HTERT RPE-1 (cell line): ENCODE measurements around the gene ATP11C.
"Not testable (repeated sequence)": the region's sequence is repeated elsewhere in the genome, so short reads cannot be mapped to it uniquely, and the experiment has no call there.

ENCODE experiments used
- in situ Hi-C: fragments of 300-500 bp; cut with MboI; formaldehyde crosslinking; loops from 4 replicates; pipeline ENCODE4 v1.14.3; 2020; ENCODE audit warnings: low sequenced_read_pairs

The ATP11C gene

DNA sequence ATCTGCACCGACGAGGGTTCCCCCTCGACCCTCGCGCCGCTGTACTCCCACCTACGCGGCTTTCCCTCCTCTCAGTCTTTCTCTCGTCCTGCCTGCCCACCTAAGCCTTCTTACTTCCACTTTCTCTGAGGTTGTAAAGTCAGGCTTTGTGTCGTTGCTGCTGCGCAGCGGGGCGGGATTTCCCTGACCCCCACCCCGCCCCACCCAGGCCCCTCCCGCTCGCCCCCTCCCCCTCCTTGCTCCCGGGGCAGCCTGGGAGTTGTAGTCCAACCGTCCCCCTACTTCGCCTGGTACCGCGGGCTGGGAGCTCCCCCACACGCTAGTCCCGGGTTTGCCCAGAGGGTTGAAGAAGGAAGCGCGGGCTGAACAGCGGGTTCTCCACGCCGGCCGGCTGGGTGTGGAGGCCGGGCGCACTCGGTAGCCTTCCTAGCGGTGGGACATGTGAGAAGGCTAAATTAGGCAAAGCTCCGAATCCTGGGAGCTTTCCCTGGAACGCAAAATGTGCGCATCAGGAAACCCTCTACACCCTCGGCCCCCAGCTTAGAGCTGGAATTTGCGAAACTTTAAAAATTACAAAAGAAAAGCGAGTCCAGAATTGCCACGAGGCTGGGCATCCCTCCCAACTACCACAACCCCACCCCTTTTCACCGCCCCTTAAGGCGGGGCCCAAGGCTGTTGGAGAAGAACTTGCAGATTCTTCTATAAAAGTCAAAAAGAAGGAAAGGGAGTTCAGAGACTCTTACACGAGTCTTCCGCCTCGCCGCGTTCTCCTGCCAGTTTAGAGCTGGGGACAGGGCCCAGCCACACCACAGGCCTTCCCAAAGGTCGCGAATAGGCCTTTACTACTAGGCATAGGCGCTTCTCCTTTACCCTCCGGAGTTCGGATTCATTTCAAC lies at the start of gene ATP11C:
Gene ATP11C (minus strand): TSS at position 153 of the 896 bp plus-strand sequence. CDS start 1,011 bp downstream, outside the sequence.
- in situ Hi-C loops = no loop called here

DNA sequence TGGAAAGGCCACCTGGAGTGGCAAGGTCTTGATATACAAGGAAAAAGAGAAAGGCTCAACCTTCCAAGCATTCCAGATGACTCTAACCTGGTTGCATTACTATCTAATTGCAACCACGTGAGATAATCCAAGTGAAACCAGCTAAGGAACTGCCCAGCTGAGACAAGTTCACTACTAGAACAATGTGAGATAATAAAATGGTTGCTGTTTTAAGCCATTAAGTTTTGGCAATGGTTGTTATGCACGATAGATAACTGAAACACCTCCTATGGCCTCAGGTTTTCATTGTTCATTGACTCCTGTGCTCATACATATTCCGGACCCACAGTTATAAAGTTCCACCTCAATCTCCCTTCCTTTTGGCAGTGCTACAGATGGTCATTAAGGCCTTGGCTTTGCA lies 41.6 kb upstream of the ATP11C start:
- in situ Hi-C loops = no loop called here

DNA sequence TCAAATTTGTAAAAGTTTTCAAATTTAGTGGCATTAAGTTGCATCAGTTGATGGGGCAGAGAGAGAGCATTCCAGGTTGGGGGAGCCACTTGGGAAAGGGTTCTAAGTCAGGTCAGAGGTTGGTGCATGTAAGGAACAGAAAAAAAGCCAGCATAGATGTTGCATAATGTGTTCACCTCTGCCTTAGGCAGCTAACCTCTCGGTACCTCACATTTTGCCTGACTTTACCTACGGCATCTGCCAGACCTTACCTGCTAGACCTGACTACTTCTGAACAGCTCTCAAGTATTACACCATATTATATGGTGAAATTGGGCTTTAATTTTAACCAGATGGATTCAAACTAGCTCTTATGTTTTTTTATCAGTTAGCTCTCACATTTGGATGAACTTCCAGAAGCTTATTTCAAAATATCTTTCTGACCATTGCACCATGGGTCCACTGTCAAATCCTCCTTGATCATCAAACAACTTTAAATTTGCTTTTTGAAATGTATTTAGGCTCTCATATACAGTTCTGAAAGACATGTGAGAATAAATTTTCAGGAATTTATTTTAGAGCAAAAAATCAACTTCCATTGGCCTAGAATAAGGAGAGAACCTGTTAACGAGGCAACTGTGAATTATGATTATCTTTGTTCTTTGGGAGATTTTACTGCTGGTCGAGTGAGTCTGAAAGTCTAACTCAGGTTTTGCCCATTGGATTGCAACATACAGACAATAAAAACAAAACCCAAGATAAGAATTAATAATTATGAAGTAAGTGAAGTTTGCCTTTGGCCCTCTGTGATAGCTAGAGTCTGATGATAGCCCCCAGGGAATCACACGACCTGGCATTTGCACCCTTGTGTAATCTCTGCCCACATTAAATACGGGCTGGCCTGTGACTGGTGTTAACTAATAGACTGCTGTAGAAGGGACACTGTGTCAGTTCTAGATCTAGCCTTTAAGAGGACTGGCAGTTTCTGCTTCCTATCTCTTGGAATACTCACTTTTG lies 40.1 kb upstream of the ATP11C start:
- in situ Hi-C loops = no loop called here

DNA sequence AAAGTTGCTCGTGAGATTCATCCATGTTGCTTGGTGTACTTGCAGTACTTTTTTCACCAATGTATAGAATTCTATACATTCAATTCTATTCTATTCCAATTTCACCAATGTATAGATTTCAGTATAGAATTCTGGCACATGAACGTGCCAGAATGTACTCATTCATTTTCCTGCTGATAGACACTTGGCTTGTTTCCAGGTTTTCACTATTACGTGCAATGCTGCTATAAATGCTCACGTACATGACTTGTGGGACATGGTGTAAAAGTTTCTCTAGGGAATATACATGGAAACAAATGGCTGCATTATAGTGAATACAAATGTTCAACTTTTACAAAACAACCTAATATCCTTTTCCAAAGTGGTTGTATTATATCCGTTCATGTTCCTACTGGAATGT lies 39.3 kb upstream of the ATP11C start:
- in situ Hi-C loops = no loop called here

DNA sequence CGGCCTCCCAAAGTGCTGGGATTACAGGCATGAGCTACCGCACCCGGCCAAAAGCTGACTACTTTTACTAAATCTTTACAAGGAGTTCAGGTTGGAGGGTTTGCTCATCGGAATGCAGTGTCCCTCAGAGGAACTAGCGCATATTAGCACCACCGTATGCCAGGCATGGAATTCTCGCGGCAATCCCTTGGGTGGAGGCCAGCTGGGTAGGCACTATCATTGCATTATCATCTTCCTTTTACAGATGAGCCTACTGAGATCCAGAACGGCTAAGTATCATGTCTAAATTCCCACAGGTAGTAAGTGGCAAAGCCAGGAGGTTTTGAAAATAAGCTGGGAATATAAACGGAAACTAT lies 38.5 kb upstream of the ATP11C start:
- in situ Hi-C loops = no loop called here

DNA sequence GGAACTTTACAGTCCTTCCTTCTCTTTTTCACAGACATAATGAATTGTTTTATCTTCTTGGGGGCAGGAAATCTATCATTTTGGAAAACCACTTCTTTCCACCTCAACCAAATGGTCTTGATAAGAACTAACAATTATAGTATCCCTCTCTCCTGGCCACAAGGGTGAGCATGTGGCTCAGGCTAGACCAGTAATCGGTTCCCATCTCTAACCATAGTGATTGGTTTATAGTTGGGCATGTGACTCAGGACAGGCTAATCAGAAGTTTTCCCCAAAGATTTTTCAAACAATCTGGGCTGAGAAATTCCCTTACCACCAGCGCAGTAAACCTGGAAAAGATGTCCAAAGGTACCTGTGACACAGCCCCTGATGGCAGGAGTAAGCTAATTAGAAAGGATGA lies 36.4 kb upstream of the ATP11C start:
- in situ Hi-C loops = no loop called here

DNA sequence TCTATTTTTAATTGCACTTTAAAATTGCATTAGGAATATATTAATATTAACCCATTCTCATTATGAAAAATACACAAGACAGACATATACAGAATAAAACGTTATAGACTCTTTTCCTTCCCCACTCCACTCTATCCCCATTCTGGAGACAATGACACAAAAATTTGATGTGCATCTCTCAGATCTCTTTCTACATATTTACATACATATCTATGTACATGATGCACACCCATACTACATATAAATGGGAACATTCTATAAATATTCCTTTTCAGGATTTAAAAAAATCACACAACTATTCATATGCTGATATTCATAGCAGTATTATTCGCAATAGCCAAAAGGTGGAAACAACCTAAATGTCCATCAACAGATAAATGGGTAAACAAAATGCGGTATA lies 34.9 kb upstream of the ATP11C start:
- in situ Hi-C loops = no loop called here

DNA sequence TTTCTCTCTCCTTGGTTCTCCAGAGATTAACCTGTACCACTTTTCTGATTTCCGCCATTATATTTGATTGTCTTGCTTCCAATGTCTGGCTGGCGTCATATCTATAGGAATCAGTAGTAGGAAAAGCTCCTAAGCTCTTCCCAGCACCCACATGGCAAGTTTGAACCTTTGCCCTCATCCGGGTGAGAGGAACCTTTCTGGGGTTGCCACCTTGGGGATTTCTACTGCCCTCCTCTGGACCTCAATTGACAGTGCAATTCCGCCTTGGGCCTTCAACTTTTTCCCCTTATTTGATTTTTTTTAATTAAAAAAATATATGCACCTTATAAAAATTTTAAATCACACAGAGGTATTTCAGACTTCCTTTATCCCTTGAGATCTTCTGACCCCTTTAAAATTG lies 34.4 kb upstream of the ATP11C start:
- in situ Hi-C loops = no loop called here

DNA sequence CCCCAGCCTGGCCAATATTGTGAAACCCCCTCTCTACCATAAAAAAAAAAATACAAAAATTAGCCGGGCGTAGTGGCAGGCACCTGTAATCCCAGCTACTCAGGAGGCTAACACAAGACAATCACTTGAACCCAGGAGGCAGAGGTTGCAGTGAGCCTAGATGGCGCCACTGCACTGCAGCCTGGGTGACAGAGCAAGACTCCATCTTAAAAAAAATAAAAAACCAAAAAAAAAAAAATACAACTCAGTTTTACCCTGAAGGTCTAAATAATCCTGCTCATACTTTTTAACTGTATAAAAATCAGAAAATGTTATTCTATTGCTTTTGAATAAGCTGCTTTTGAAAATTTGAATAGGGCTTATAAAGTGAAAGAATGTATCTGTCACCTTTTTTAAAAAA lies 33.3 kb upstream of the ATP11C start:
- in situ Hi-C loops = not testable (repeated sequence)

DNA sequence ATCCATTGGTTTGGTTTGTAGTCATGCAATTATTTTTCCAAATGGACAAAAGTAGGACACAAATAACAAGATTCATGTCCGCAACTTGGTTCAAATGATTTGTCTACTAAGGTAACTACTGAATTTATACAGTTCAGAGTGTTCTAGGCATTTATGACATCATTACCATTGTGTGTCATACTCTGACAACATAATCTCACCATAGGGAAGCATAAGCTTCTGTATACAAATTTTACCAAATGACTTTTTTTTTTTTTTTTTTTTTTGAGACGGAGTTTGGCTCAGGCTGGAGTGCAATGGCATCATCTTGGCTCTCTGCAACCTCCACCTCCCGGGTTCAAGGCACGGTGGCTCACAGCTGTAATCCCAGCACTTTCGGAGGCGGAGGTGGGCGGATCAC lies 32.6 kb upstream of the ATP11C start, which contains the start of gene CXorf66:
Gene CXorf66 (minus strand): TSS at position 101 of the 400 bp plus-strand sequence. CDS start 25 bp downstream, at position 76.
- in situ Hi-C loops = no loop called here

DNA sequence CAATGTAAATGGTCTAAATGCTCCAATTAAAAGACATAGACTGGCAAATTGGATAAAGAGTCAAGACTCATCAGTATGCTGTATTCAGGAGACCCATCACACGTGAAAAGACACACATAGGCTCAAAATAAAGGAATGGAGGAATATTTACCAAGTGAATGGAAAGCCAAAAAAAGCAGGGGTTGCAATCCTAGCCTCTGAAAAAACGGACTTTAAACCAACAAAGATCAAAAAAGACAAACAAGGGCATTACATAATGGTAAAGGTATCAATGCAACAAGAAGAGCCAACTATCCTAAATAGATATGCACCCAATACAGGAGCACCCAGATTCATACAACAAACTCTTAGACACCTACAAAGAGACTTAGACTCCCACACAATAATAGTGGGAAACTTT lies 28.2 kb upstream of the ATP11C start:
- in situ Hi-C loops = not testable (repeated sequence)

DNA sequence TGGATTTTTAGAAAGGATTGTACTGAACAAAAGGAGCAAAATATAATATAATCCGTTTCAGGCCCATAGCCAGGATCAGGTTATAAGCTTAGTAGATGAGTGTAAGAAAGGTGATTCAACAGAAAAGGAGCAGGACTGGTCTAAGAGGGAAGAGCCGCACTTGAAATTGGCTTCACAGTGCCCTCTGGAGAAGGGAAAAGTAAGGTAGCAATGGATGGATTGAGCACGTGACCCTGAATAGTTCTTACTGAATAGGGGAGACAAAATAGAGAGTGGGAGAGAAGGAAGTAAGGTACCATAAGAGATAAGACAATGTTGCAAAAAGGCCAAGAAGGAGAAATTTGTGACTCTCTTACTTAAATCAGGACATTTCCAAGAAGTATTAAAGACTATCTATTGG lies 16.9 kb upstream of the ATP11C start:
- in situ Hi-C loops = no loop called here

DNA sequence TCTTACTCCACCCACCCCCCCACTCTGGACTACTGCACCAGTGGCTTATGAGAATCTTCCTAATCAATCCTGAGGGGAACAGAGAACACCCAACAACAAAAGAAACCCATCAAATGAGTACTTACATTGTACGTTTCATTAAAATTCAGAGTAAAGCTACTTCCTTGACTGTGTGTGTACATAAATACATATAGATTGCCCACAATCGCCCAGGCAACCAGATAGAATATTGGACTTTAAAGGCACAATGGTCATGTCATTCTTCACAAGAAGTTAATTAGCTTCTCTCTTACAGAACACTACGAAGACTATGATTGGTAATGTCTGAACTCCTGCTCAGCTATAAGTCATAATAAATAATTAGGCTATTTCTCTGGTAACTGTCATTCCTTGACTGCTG lies 12.2 kb upstream of the ATP11C start:
- in situ Hi-C loops = no loop called here

DNA sequence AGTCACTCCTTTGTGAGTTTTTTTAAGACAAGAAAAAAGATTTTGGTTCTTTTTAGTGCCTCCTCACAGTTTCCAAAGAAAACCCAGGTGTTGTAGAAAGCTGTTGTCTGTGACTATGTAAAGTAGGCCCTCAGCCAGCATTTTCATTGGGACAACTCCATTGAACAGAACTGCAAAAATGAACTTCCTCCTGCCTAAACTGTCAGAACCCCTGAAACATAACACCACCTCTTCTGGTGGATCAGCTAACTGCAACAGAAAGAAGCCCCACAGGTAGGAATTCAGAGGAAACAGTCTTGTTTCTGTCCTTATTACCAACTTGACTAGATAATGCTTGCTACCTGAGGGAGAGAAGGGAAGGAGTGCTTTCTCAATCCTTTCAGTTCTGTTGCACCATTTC lies 3.4 kb upstream of the ATP11C start:
- in situ Hi-C loops = no loop called here

DNA sequence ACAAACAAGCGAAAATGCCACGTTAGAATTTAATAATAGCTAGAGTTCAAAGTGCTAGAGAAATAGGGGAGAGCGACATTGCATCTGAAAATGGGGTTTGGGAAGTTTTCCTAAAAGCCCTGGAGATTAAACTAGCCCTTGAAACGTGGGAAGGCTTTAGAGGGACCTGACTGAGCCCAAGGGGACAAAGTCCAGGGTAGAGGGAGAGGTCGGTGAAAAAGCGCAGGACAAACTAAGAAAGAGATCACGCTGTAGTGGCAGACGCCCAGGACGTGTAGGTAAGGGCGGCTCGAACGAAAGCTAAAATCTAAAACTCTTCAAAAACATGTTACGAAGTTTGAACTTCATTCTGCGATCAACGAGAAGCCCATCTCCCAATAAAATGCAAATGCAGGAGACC lies 1.1 kb upstream of the ATP11C start:
- in situ Hi-C loops = no loop called here

DNA sequence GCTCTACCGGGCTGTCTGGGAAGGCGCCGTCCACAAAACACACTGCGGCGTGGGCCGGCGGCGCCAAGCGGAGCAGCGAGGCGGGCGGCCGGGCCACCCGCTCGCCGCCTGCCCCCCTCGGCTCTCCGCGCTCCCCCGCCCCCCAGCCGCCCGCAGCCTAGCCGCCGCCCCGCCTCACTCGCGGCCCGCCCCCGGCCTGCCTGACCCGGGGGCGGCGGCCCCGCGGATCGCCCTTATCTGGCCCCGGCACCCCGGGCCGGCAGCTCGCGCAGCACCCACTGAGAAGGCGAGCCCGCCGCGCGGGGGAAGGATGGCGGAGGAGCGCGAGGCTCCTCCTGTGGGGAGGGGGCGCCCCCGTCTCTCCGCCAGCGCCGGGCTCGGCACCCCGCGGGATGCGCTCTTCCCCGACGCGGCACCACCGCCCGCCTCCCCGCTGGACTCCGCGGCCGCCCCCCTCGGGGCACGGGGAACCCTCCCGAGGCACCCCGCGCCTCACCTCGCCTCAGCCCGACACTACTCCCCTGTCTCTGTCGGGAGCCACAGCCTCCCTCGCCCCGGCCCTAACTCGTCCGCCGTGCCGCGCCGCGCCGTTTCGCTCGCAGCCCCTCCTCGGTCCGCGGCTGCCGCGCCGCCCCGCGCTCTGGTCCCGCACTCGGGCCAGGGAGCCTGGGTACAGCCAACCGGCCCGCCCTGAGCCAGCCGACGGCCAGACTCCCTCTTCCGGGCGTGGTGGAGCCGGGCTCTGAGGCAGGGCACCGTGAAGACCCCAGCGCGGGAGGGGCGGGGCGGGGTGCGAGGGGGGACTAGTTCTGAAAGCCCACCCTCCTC lies 566 bp downstream of the ATP11C start:
- in situ Hi-C loops = no loop called here

DNA sequence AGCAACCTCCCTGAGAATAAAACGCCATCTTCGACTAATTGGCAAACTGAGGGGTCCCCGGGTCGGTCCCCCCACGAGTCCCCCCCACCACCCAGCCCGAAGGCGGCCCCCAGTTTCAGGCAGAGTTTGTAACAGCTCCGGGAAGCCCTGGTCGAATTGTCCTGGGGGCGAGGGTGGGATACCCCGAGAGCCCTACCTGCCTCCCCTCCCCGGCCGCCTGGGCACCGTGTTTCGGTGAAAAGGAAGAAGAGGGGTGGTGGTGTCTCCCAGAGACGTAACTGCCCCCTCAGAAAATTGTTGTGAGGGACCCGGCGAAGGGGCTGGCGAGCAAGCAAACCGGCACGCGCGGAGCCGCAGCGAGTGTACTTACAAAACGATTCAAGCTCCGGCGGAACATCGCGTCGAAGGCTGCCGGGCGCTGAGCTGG lies 1.2 kb downstream of the ATP11C start:
- in situ Hi-C loops = no loop called here

DNA sequence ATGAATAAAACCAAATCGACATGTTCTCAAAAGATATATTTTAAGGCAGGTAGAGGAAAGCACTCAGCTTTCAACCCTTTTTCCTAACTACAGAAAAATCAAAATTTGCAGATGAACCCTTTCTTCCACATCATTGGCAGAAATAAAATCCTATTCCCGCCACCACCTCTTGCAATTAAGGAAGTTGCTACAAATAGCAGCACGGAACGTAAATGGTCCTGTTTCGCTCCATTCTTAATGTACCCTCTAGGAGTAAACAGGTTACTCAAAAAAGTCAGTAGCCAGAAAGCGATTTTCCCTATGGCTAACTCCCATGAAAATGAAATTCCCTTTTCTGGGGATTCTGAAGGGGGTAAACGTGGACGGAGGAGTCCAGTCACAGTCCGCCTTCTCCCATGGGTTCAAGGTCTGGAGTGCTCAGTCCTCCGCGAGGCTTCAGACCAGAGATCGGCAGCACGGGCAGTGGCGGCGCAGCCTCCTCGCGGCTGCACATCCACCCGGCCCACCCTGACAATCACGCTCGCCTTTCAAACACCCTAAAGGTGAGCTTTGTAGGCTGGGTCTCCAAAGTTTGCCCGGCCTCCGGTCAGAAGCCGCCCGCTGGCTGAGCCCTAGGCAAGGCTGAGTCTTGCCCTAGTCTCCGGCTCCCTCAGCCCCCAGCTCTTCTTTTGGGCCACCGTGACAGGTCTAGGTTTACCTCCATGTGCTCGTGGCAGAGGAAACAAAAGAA lies 1.8 kb downstream of the ATP11C start:
- in situ Hi-C loops = no loop called here

DNA sequence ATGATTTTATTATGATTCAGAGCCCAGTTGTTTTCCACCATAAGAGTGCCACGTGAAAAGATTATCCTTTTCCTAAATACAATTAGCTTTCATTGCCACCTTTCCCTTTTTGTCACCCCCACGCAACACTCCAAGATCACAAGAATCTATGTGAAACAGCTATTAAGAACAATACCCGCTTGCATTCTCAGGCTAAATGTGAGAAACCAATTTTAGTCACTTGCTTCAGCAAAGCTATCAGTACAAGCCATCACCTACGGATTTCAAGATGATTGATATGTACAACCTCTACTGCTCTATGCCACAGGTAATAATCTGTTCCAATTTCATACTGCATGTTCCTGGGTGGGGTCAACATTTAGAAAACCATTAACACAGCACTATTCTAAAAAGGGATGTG lies 2.5 kb downstream of the ATP11C start:
- in situ Hi-C loops = no loop called here

DNA sequence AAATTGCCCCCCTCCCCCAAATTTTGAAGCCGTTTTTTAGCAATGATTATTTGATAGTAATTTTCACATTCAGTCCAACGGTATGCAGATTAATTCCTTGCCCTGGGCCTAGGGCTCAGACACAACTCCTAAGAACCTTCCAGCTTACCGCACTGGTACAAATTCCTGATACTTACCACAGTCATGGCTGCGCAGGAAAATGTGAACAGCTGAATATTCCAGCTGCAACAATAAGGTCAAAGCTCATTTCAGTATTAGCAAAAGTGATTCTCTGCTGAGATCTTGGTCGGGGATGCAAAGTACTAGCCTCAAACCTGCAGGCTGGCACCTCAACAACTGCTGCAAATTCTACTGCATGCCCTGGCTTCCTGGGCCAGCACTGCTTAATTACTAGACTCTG lies 3.0 kb downstream of the ATP11C start:
- in situ Hi-C loops = no loop called here
